A673 (cell line): ENCODE results near the gene MRPL37. TPM values are rescaled to one million over a fixed set of nuclear protein-coding genes. Genes with fewer than 3 reads are reported as not detected.

Source experiments
- BruUV-seq: library from RNA; stranded (reverse); fragments of 400-500 nt; replicated peaks from 2 replicates; lab custom pipeline; 2021; lab: Mats Ljungman, UMichigan
- CTCF ChIA-PET: fragments of 300-600 bp; sonication (Branson Sonifier 250); formaldehyde crosslinking; loops from one replicate; lab custom pipeline; 2022; ENCODE audit warnings: antibody characterized with exemption; lab: Charles Lee
- POLR2A ChIA-PET: fragments of 300-600 bp; sonication (Branson Sonifier 250); formaldehyde crosslinking; loops from one replicate; lab custom pipeline; 2022; ENCODE audit warnings: antibody characterized with exemption; ENCODE audit not compliant: low non-redundant PET; lab: Charles Lee
- DNase-seq: peaks from one replicate; pipeline ENCODE4 v3.0.0-alpha.2; 2015; ENCODE audit warnings: low spot score
- H3K27ac ChIP-seq: fragments of 200-600 bp; sonication (generic); 2 replicates; pipeline ENCODE4 v1.5.1; 2016; ENCODE audit warnings: mixed run types, low read depth, mild to moderate bottlenecking, mixed read lengths, antibody characterized with exemption, low read length; ENCODE audit not compliant: poor library complexity, severe bottlenecking
- H3K27me3 ChIP-seq: fragments of 200-600 bp; sonication (generic); replicated peaks from 2 replicates; pipeline ENCODE4 v1.6.1; 2017; ENCODE audit warnings: mixed run types, low read depth, mild to moderate bottlenecking, mixed read lengths, antibody characterized with exemption, low read length; ENCODE audit not compliant: insufficient read depth, poor library complexity
- H3K36me3 ChIP-seq: fragments of 200-600 bp; sonication (generic); 2 replicates; pipeline ENCODE4 v1.6.1; 2016; ENCODE audit warnings: mixed run types, mild to moderate bottlenecking, mixed read lengths, antibody characterized with exemption, low read length; ENCODE audit not compliant: insufficient read depth, poor library complexity, severe bottlenecking
- H3K4me1 ChIP-seq: fragments of 200-600 bp; sonication (generic); 2 replicates; pipeline ENCODE4 v1.6.1; 2017; ENCODE audit warnings: mixed run types, mild to moderate bottlenecking, mixed read lengths, antibody characterized with exemption, low read length; ENCODE audit not compliant: insufficient read depth, poor library complexity, severe bottlenecking
- H3K4me3 ChIP-seq: fragments of 200-600 bp; sonication (generic); 2 replicates; pipeline ENCODE4 v1.5.1; 2016; ENCODE audit warnings: low read depth, mixed run types, mild to moderate bottlenecking, mixed read lengths, low read length; ENCODE audit not compliant: poor library complexity, severe bottlenecking
- H3K9me3 ChIP-seq: fragments of 200-600 bp; sonication (generic); 2 replicates; pipeline ENCODE4 v1.6.1; 2016; ENCODE audit warnings: mixed run types, low read depth, mild to moderate bottlenecking, mixed read lengths, antibody characterized with exemption, low read length; ENCODE audit not compliant: poor library complexity, severe bottlenecking
- CTCF ChIP-seq: fragments of 300-800, 200-600 bp; sonication (generic); conservative IDR thresholded peaks from 2 replicates; pipeline ENCODE4 v1.5.1; 2017; ENCODE audit warnings: low read depth, mild to moderate bottlenecking, antibody characterized with exemption, low read length, moderate library complexity, mixed read lengths
- EZH2 ChIP-seq: fragments of 200-600 bp; sonication (generic); IDR thresholded peaks from 2 replicates; pipeline ENCODE4 v1.6.1; 2017; ENCODE audit warnings: borderline replicate concordance, low read depth, mild to moderate bottlenecking, mixed read lengths, antibody characterized with exemption, low read length; ENCODE audit not compliant: poor library complexity, severe bottlenecking
- intact Hi-C: fragments of 100-400 bp; cut with micrococcal nuclease; formaldehyde crosslinking; loops from one replicate; pipeline ENCODE4 v1.10.0; 2022; ENCODE audit not compliant: unreplicated experiment
- total RNA-seq: library from RNA; stranded (reverse); gene quantifications from 2 replicates; pipeline ENCODE4 v1.2.3, GENCODE V29; 2021

MRPL37 gene
- total RNA-seq, 1 experiment from 2014 or later: 90.3 TPM

GRCh38 chr1:54171606-54172005 lies 28.4 kb upstream of the MRPL37 start:
- POLR2A ChIA-PET: no interaction called here
- no peak for TF ChIP-seq EZH2
- H3K4me1 ChIP-seq: no peaks in the 10 kb centered on the region
- CTCF ChIA-PET: no interaction called here
- H3K9me3 ChIP-seq: no peaks in the 10 kb centered on the region
- H3K4me3 ChIP-seq: no peak overlapping the region
- BruUV-seq: no TSS peak
- intact Hi-C loops: no loop called here
- H3K36me3 ChIP-seq: no peaks in the 10 kb centered on the region
- H3K27ac ChIP-seq: no peak overlapping the region
- no peaks in the 10 kb centered on the region for H3K27me3 ChIP-seq
- no peak for DNase-seq

DNA sequence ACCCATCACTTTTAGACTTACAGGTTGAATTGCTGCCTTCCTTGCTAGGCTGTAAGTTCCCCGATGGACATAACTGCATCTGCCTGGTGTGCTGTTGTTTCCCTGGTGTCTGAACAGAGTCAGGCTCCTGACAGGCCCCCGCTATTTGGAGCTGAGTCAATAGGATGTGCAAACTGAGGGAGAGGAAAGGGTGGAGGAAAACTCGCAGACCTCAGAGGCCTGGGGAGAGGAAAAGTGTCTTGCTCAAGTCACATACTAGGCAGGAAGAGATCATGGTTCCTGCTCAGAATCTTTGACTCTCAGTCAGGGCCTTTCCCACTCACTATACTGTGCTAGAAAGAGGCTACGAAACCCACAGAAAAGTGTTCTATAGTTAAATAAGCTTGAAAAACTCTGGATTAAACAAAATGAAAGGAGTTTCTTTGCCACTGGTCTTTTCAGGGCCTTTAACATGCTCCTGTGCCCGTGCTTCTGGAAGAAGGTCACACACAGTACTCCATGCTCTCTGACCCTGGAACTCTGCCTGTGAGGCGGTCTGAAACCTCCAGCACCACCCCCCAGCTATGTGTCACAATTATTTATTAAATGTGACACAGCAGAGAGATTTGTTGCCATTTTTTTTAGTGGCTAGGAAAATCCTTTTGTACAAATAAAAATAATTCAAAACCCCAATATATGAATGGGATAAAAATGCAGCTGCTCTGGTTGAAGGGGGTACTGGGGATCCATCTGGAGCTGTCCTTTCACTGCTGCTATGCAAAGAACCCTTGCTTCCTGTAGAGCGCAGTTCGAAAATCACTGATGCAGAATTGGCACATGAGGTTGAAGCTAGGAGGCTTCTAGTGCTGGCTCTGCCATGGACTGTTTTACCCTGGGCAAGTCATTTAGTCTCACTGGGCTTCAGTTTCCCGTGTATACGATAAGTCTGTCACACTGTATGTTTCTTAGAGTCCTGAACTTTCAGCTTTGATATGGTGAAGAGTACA lies 27.1 kb upstream of the MRPL37 start:
- BruUV-seq: no TSS peak
- Histone ChIP-seq H3K36me3 (no peaks in the 10 kb centered on the region), H3K9me3 (no peaks in the 10 kb centered on the region), H3K4me3 (no peak overlapping the region), H3K27ac (no peak overlapping the region), H3K27me3 (no peaks in the 10 kb centered on the region), H3K4me1 (no peaks in the 10 kb centered on the region)
- no peak for DNase-seq
- TF ChIP-seq EZH2 (no peak), CTCF (no peak)
- POLR2A ChIA-PET: no interaction called here
- CTCF ChIA-PET: no interaction called here
- intact Hi-C loops: no loop called here

GRCh38 chr1:54173681-54174080 lies 26.3 kb upstream of the MRPL37 start:
- Histone ChIP-seq H3K27me3 (no peaks in the 10 kb centered on the region), H3K4me1 (no peaks in the 10 kb centered on the region), H3K4me3 (no peak overlapping the region), H3K27ac (no peak overlapping the region), H3K36me3 (no peaks in the 10 kb centered on the region), H3K9me3 (no peaks in the 10 kb centered on the region)
- intact Hi-C loops: no loop called here
- no peak for DNase-seq
- ChIA-PET CTCF (no interaction called here), POLR2A (no interaction called here)
- BruUV-seq: no TSS peak
- no peak for TF ChIP-seq CTCF
- TF ChIP-seq EZH2: no peak
